HG03039 (cell line): ENCODE measurements around the gene NOS2.
"Not testable (repeated sequence)": the region's sequence is repeated elsewhere in the genome, so short reads cannot be mapped to it uniquely, and the experiment has no call there.

ENCODE experiments used
- ATAC-seq: cut with Tn5 transposase; IDR thresholded peaks from one replicate; pipeline ENCODE4 v1.9.1; 2021; ENCODE audit warnings: mild to moderate bottlenecking, moderate library complexity; ENCODE audit not compliant: unreplicated experiment

NOS2 gene

GRCh38 chr17:27800522-27800921, at the start of gene NOS2:
Gene NOS2 (minus strand): TSS chr17:27800529. CDS start chr17:27798809, 1,720 bp downstream.
- no peak for ATAC-seq

DNA sequence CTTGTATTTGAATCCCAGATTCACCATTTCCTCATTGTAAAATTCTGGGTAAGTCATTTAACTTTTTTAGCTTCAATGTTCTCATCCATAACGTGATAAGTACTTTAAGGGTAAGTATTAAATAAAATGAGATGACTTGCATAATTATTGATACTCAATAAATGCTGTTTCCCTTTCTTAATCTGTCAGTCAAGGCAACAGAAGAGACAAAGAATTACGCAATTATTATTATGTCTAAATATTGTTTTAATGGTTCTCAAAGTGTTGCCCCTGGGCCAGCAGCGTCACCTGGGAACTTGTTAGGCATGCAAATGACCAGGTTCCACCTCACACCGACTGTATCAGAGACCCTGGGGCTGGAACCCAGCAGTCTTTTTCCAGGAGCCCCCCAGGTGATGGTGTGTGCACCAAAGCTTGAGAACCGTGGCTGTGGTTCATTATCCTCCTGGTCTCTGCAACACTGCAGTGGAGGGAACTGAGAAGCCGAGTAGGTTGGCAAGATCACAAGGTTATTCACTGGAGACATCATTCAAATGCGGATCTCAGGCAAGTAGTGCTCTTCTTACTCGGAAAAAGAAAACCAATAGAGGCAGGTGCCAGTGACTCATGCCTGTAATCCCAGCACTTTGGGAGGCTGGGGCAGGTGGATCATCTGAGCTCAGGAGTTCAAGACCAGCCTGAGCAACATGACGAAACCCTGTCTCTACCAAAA, 49.3 kb upstream of the NOS2 start:
- no peak for ATAC-seq

DNA sequence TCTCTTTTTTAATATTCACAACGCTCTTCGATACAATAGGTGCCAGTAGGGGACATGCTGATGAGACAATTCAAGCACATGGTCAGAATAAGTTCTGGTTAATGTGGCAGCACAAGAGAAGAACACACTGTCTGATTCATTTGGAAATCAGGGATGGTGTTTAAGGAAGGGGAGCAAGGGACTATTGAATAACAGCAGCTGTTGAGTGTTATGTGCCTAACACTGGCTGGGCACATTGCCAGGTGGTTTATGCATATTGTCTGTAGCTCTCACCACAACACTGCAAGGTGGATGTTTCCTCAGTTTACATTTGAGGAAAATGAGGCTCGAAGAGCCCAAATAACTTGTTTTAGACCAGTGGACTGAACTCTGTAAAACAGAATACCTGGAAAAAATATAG, 48.6 kb upstream of the NOS2 start:
- ATAC-seq: no peak

- not testable (repeated sequence) for ATAC-seq
Observed at GRCh38 chr17:27846808-27847307, 46.5 kb upstream of the NOS2 start.

DNA sequence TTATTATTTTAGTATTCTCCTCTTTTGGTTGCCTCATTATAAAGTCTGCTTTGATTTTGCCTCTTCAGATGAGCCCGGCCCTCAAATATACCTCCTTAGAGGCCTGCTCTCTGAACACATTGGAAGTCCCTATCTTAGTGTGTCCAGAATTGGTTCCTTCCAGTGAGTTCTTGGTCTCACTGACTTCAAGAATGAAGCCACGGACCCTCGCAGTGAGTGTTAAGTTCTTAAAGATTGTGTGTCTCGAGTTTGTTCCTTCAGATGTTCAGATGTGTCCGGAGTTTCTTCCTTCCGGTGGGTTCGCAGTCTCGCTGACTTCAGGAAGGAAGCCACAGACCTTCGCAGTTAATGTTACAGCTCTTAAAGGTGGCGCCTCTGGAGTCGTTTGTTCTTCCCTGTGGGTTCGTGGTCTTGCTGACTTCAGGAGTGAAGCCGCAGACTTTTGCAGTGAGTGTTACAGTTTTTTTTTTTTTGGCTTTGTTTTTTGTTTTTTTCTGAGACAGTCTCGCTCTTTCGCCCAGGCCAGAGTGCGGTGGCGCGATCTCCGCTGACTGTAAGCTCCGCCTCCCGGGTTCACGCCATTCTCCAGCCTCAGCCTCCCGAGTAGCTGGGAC, 45.8 kb upstream of the NOS2 start:
- no peak for ATAC-seq

DNA sequence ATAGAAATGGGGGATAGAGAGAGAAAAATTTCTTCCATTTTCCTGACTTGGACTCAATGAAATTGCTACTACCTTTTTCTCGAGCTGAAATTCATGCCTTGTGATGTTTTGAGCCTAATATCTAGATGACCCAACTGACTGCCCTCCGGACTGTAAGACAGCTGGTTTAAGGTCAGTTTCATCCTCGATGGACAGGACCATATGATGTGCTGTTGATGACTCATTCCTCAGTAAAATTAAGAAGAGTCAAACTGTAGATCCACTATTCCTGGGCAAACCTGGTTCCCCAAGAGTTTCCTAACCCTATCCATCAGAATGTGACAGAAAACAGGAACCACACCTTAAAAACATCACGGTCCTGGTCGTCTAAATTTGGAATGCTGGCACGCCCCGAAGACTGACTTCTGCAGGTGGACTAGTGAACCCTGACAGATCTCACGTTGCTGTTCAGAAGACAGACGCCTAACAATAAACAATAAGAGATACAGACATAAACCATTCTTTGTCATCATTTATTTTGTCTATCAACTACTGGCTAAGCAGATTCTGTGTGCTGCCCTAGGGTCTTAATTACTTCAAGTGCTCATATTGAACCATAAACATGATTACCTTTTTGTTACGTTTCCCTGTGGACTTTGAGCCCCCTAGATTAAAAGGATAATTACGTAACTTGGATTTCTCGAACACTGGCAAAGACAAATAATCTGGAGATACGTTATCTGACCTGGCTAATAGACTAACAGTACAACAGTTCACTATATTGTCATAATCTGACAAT, 45.1 kb upstream of the NOS2 start:
- ATAC-seq: no peak

DNA sequence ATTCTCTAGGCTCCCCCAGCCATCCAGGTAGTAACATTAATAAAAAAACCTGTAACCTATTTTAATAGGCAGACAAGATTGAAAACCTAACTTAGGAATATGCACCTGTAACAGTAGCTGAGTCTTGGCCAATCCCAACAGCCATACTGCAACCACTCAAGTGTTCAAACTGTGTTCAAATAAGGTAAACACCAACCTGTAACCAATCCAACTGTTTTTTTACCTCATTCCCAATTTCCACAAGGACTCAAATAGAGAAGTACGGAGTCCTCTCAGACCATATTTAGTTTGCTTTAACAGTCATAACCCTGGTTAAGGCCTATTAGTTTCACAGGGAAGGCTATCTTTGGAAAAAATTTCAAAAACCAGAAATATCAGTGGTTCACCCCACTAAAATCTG, 40.4 kb upstream of the NOS2 start:
- ATAC-seq: no peak

DNA sequence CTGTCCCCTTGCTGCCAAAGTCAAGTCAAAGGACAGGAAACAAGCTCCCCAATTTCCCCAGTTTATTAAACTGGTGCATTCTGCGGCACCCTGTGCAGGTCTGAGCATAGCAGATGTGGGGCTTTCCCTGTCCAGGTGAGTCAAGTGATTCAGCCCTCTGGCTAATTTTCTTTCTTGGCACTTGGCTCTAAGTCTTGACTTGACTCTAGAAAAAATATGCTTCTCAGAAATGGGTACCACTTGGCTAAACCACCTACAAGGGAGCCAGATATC, 40.0 kb upstream of the NOS2 start:
- not testable (repeated sequence) for ATAC-seq

- ATAC-seq: not testable (repeated sequence)
Observed at GRCh38 chr17:27839571-27840405, 39.5 kb upstream of the NOS2 start.

DNA sequence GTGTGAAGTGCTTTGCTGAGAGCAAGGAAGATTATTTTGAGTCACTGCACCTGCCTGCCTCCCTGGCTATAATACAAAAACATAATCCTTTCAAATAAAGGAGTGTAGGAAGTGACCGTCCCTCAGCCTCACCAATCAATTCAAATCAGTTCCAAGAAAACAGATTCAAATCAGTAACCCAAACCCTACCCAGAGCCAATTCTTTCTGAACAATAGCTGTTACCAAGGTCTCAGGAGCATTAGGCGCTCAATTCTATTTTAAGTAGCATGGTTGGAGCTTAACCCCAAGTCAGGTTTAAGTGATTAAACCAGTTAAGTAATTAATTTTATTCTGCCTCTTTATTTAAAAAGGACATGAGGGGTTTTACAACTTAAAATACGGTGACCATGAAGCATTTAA, 38.3 kb upstream of the NOS2 start:
- ATAC-seq: not testable (repeated sequence)

GRCh38 chr17:27837769-27838168, 37.4 kb upstream of the NOS2 start:
- ATAC-seq: not testable (repeated sequence)

- no peak for ATAC-seq
Observed at GRCh38 chr17:27836651-27837050, 36.3 kb upstream of the NOS2 start.

DNA sequence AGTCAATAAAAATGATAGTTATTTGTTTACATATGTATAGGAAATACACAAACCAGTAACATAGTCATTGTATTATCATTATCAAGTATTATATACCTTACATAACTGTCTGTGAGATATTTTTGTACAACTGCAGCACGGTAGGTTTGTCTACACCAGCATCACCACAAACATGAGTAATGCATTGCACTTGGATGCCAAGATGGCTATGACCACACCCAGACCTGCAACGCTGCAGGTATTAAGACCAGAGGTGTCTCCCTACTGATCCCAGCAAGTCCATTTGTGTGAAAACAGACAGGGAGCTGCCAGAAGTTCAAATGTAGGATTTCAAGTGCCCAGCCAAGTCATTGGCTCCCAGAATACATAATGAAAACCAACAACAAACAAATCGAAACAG, 34.2 kb upstream of the NOS2 start:
- ATAC-seq: no peak

DNA sequence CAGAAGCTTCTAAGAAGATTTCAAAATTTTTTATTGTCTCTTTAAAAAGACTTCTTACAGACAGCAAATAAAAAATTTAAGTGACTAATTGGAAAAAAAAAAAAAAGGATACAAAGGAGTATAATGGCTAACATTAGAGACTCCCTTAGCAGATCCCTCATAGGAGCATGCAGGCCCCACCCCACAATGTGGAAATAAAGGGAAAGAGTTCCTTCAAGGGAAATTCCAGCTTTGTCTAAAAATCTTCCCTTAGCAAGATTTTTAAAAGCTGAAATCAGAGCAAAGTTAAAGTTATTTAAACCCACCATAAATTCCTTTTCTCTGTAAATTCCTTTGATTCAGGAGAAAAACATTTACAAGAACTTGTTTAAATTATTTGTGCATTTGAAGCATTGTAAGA, 32.5 kb upstream of the NOS2 start:
- no peak for ATAC-seq

DNA sequence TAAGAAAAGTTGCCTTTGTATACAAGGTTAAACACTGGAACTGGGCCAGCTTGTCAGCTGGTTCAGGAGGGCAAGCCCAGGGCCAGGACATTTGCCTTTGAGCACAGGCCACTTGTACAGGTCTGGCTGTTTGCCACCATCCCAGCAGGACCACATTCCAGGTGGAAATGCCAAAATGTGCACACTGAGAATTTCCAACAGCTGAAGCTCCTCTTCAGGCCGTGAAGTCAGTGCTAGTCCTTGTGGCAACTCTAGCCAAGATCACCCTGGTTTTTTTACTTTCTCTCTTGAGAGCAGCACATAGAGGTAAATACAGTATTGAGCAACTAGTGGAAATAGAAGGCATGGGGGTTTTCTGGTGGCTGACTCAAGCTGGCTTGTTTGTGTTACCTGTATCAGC, 29.6 kb upstream of the NOS2 start:
- ATAC-seq: not testable (repeated sequence)

GRCh38 chr17:27829143-27829711, 28.9 kb upstream of the NOS2 start:
- not testable (repeated sequence) for ATAC-seq

DNA sequence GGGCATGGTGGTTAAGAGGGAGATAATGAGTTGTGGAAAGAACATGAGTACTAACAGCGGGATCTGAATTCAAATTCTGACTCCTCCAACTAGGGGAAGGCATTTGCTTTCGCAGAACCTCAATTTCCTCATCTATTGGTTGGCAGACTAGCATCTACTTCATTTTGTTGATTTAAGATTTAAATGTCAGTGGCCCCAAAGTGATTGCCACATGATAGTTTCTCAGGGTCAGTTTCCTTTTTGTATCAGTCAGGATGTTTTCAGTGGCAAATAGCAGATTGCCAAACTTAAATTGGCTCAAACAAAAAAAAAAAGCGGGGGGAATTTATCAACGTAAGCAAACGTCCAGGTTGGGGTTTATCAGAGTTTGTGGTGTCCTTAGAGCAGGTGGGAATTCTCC, 25.1 kb upstream of the NOS2 start:
- ATAC-seq: no peak

DNA sequence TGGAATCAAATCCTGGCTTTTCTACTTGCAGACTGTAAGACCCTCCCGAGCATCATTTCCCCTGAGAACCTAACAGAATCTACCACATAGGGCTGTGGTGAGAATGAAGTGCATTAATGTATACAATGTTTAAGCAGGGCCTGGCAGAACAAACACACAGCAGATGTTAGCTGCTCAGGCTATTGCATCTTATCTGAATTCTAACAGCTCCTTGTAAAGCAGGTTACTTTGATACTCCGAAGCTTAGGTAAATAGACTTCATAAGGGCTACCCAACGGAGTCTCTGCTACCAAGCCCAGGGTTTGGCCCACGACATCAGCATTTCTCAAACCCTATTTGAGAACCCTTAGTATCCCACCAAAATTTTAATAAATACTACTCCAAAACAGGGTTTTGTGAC, 24.4 kb upstream of the NOS2 start:
- no peak for ATAC-seq

DNA sequence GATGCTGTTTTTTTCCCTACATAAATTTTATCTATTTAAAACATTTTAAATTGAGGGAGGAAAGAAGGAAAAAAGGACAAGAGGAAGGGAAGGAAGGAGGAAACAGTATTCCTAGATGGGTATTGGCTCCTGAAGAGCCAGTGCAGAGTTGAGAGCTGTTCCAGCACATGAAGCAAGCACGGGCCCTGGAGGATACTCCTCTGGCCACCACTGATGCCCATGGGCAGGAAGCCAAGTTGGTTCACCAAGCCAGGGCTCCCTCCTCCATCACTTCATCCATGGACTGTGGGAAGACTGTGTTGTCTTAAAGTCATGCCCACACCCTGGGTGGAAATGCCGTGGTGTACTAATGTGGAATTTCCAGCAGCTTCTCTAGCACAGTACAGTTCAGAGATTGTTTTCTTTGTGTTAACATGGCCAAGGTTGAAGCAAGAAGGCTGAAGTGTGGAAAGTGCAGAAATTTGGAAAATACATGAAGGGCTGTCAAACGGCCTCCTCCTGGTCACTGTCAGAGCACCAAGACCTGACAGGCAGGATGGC, 23.9 kb upstream of the NOS2 start:
- ATAC-seq: no peak

GRCh38 chr17:27822108-27822507, 21.8 kb upstream of the NOS2 start:
- ATAC-seq: not testable (repeated sequence)
